H1 (cell line): ENCODE results near the gene WDR81. TPM values are rescaled to one million over a fixed set of nuclear protein-coding genes. Genes with fewer than 3 reads are reported as not detected.

Experiments used
- CTCF ChIA-PET: fragments of 300-600 bp; sonication (Branson Sonifier 250); formaldehyde crosslinking; loops from one replicate; lab custom pipeline; 2021; ENCODE audit not compliant: partially characterized antibody; lab: Charles Lee
- POLR2A ChIA-PET: fragments of 300-600 bp; sonication (Branson Sonifier 250); formaldehyde crosslinking; loops from one replicate; lab custom pipeline; 2021; ENCODE audit warnings: inconsistent platforms; ENCODE audit not compliant: partially characterized antibody; lab: Charles Lee
- DNase-seq, 2 experiments: peaks; one replicate each; pipeline versions ENCODE4 v3.0.0 to v3.0.0-alpha.2; 2010 to 2022; ENCODE audit warnings: low spot score in 2 of 2, low read depth in 1 of 2, mixed read lengths in 1 of 2
- FAIRE-seq: peaks from 2 replicates; lab custom pipeline; 2011; peaks lifted over from hg19 to GRCh38; lab: Jason Lieb, UNC
- H2AFZ ChIP-seq: 2 replicates; pipeline ENCODE4 v1.8.1; 2012; ENCODE audit warnings: low read length, inconsistent platforms
- H2AK5ac ChIP-seq: 2 replicates; pipeline ENCODE4 v1.6.1; 2013; ENCODE audit warnings: low read depth, low read length
- H2BK120ac ChIP-seq: replicated peaks from 2 replicates; pipeline ENCODE3; 2013; ENCODE audit warnings: low read depth, low read length, inconsistent platforms
- H2BK12ac ChIP-seq: 2 replicates; pipeline ENCODE4 v1.6.1; 2013; ENCODE audit warnings: low read depth, low read length
- H2BK15ac ChIP-seq: 2 replicates; pipeline ENCODE4 v1.6.1; 2013; ENCODE audit warnings: low read length
- H2BK20ac ChIP-seq: 2 replicates; pipeline ENCODE4 v1.6.1; 2013; ENCODE audit warnings: low read length
- H2BK5ac ChIP-seq: 2 replicates; pipeline ENCODE4 v1.6.1; 2013; ENCODE audit warnings: low read depth, low read length
- H3K14ac ChIP-seq: 2 replicates; pipeline ENCODE4 v1.6.1; 2013; ENCODE audit warnings: inconsistent platforms; ENCODE audit not compliant: insufficient read length
- H3K18ac ChIP-seq: 2 replicates; pipeline ENCODE4 v1.6.1; 2013; ENCODE audit warnings: low read length; ENCODE audit errors: extremely low read depth
- H3K23ac ChIP-seq: 2 replicates; pipeline ENCODE4 v1.6.1; 2013; ENCODE audit warnings: inconsistent platforms; ENCODE audit not compliant: insufficient read length
- H3K23me2 ChIP-seq: 2 replicates; pipeline ENCODE4 v1.6.1; 2013; ENCODE audit warnings: low read depth, low read length
- H3K27ac ChIP-seq: 2 replicates; pipeline ENCODE4 v1.6.1; 2011; ENCODE audit warnings: low read depth, low read length, inconsistent platforms
- H3K27me3 ChIP-seq, 4 experiments: replicated peaks in 1 of 4; 1 replicate in 1 of 4; 2 replicates in 3 of 4; pipeline versions ENCODE4 v1.6.1 to v1.8.1; 2011 to 2013; ENCODE audit warnings: low read length in 3 of 4, mild to moderate bottlenecking in 3 of 4, inconsistent platforms in 2 of 4, mixed read lengths in 2 of 4, moderate library complexity in 1 of 4; ENCODE audit not compliant: control insufficient read depth in 3 of 4, insufficient read depth in 3 of 4; ENCODE audit errors: extremely low read depth in 1 of 4
- H3K36me3 ChIP-seq, 4 experiments: 2 replicates each; pipeline versions ENCODE4 v1.6.1 to v1.8.1; 2011 to 2013; ENCODE audit warnings: mild to moderate bottlenecking in 4 of 4, low read length in 3 of 4, moderate library complexity in 2 of 4, control low read depth in 1 of 4, inconsistent platforms in 1 of 4; ENCODE audit not compliant: insufficient read depth in 4 of 4, control insufficient read depth in 2 of 4
- H3K4ac ChIP-seq: replicated peaks from 2 replicates; pipeline ENCODE3; 2013; ENCODE audit warnings: low read length, low read depth, mixed read lengths, inconsistent platforms; ENCODE audit not compliant: insufficient read length
- H3K4me1 ChIP-seq, 4 experiments: replicated peaks in 1 of 4; 1 replicate in 1 of 4; 2 replicates in 3 of 4; pipeline versions ENCODE4 v1.6.1 to v1.8.1; 2011 to 2013; ENCODE audit warnings: low read length in 3 of 4, inconsistent platforms in 2 of 4, mixed read lengths in 1 of 4; ENCODE audit not compliant: insufficient read depth in 4 of 4, control insufficient read depth in 3 of 4
- H3K4me2 ChIP-seq, 2 experiments: 2 replicates each; pipeline versions ENCODE4 v1.6.1 to v1.8.1; 2011 to 2013; ENCODE audit warnings: low read depth in 2 of 2, low read length in 2 of 2, control low read depth in 1 of 2, inconsistent platforms in 1 of 2, mild to moderate bottlenecking in 1 of 2; ENCODE audit not compliant: insufficient read depth in 1 of 2
- H3K4me3 ChIP-seq, 4 experiments: fragments of 200-600, 300-600 bp in 1 of 4; sonication (generic), shearing (Covaris generic), sonication (Bioruptor Twin) in 1 of 4; 2 replicates each; pipeline versions ENCODE4 v1.5.1 to v1.8.1; 2011 to 2016; ENCODE audit warnings: low read length in 4 of 4, low read depth in 3 of 4, control low read depth in 2 of 4, inconsistent platforms in 2 of 4, mild to moderate bottlenecking in 2 of 4, mixed read lengths in 1 of 4, moderate library complexity in 1 of 4; ENCODE audit not compliant: insufficient read depth in 2 of 4; ENCODE audit errors: extremely low read depth in 1 of 4
- H3K56ac ChIP-seq: replicated peaks from 2 replicates; pipeline ENCODE3; 2013; ENCODE audit warnings: low read depth, mild to moderate bottlenecking, mixed read lengths, low read length, inconsistent platforms; ENCODE audit not compliant: insufficient read length
- H3K79me1 ChIP-seq: 2 replicates; pipeline ENCODE4 v1.6.1; 2013; ENCODE audit warnings: low read depth, low read length, control low read depth
- H3K79me2 ChIP-seq, 2 experiments: 2 replicates each; pipeline versions ENCODE4 v1.6.1 to v1.8.1; 2012 to 2013; ENCODE audit warnings: low read length in 2 of 2, mild to moderate bottlenecking in 2 of 2, inconsistent platforms in 1 of 2; ENCODE audit not compliant: insufficient read depth in 2 of 2, control insufficient read depth in 1 of 2
- H3K9ac ChIP-seq, 4 experiments: replicated peaks in 1 of 4; 1 replicate in 1 of 4; 2 replicates in 3 of 4; pipeline versions ENCODE4 v1.6.1 to v1.8.1; 2011 to 2013; ENCODE audit warnings: low read depth in 3 of 4, low read length in 3 of 4, control low read depth in 2 of 4, mild to moderate bottlenecking in 2 of 4, moderate library complexity in 2 of 4, inconsistent platforms in 1 of 4; ENCODE audit errors: extremely low read depth in 1 of 4
- H3K9me3 ChIP-seq, 2 experiments: 2 replicates each; pipeline versions ENCODE4 v1.6.1 to v1.8.1; 2012 to 2013; ENCODE audit warnings: mild to moderate bottlenecking in 2 of 2, moderate library complexity in 2 of 2, control low read depth in 1 of 2, inconsistent platforms in 1 of 2, low read depth in 1 of 2, low read length in 1 of 2, mixed read lengths in 1 of 2; ENCODE audit not compliant: insufficient read depth in 2 of 2
- H4K20me1 ChIP-seq, 2 experiments: replicated peaks in 1 of 2; 2 replicates each; pipeline versions ENCODE3 to v1.8.1; 2011 to 2013; ENCODE audit warnings: inconsistent platforms in 2 of 2, low read length in 2 of 2, mild to moderate bottlenecking in 1 of 2; ENCODE audit not compliant: insufficient read depth in 2 of 2, control insufficient read depth in 1 of 2
- H4K5ac ChIP-seq: 2 replicates; pipeline ENCODE4 v1.6.1; 2013; ENCODE audit warnings: low read length, low read depth, mixed read lengths, inconsistent platforms; ENCODE audit not compliant: insufficient read length
- H4K8ac ChIP-seq: 2 replicates; pipeline ENCODE4 v1.8.0; 2013; ENCODE audit warnings: mild to moderate bottlenecking, moderate library complexity, low read length, inconsistent platforms; ENCODE audit not compliant: insufficient read depth; ENCODE audit errors: extremely low read depth
- H4K91ac ChIP-seq: replicated peaks from 2 replicates; pipeline ENCODE3; 2013; ENCODE audit warnings: low read length, mixed read lengths, inconsistent platforms; ENCODE audit not compliant: insufficient read length
- ATF2 ChIP-seq: IDR thresholded peaks from 2 replicates; pipeline ENCODE4 v1.6.1; 2012; ENCODE audit warnings: low read length, inconsistent platforms
- CBX8 ChIP-seq: fragments of 300-800, 300-1000 bp; sonication (generic); IDR thresholded peaks from 2 replicates; pipeline ENCODE4 v1.7.1; 2016; ENCODE audit warnings: low read depth, low read length, borderline replicate concordance
- CHD2 ChIP-seq: IDR thresholded peaks from 2 replicates; pipeline ENCODE4 v1.6.1; 2012; ENCODE audit warnings: low read length, improper control_type of control experiment
- E2F6 ChIP-seq: IDR thresholded peaks from 2 replicates; pipeline ENCODE4 v1.6.1; 2012; ENCODE audit warnings: inconsistent platforms
- PHF8 ChIP-seq: fragments of 200-600 bp; sonication (generic); conservative IDR thresholded peaks from 2 replicates; pipeline ENCODE4 v1.7.1; 2012; ENCODE audit warnings: low read depth, mild to moderate bottlenecking, inconsistent platforms, low read length, moderate library complexity
- RAD21 ChIP-seq, 2 experiments: IDR thresholded peaks in 1 of 2; conservative IDR thresholded peaks in 1 of 2; 2 replicates each; pipeline ENCODE4 v1.6.1; 2011; ENCODE audit warnings: low read depth in 2 of 2, low read length in 2 of 2, improper control_type of control experiment in 1 of 2, inconsistent platforms in 1 of 2, mild to moderate bottlenecking in 1 of 2, moderate library complexity in 1 of 2
- RFX5 ChIP-seq: IDR thresholded peaks from 2 replicates; pipeline ENCODE4 v1.6.1; 2011; ENCODE audit warnings: low read depth, low read length, improper control_type of control experiment, borderline replicate concordance
- SAP30 ChIP-seq: fragments of 300-600 bp; sonication (generic); IDR thresholded peaks from 2 replicates; pipeline ENCODE4 v1.7.1; 2012; ENCODE audit warnings: low read length, moderate library complexity, mild to moderate bottlenecking, inconsistent platforms; ENCODE audit not compliant: insufficient read depth, insufficient replicate concordance
- USF2 ChIP-seq: IDR thresholded peaks from 2 replicates; pipeline ENCODE4 v1.6.1; 2011; ENCODE audit warnings: low read length, improper control_type of control experiment
- WGBS, 2 experiments: shearing (Covaris generic) in 1 of 2; methylation state at CpG; one replicate each; pipeline versions ENCODE4 v1.1.6 to v1.1.7; 2013 to 2015; ENCODE audit warnings: low lambda C conversion rate in 2 of 2, mixed read lengths in 2 of 2, inconsistent platforms in 1 of 2, low coverage in 1 of 2, missing lambda C conversion rate in 1 of 2; ENCODE audit not compliant: insufficient replicate concordance in 2 of 2, insufficient coverage in 1 of 2, insufficient read length in 1 of 2; ENCODE audit errors: extremely low coverage in 1 of 2, missing lambda C conversion rate in 1 of 2; 5-methylcytosine and 5-hydroxymethylcytosine counted together
- polyA plus RNA-seq, 7 experiments: library from polyadenylated mRNA; depleted of rRNA in 3 of 7; stranded (reverse) in 5 of 7; unstranded in 2 of 7; fragments of >200 nt in 5 of 7; fragments of 200-250 nt in 2 of 7; gene quantifications; 1 replicate in 5 of 7; 2 replicates in 1 of 7; 4 replicates in 1 of 7; pipeline versions ENCODE4 v1.2.1 to v1.2.3, GENCODE V29; 2011 to 2013; ENCODE audit warnings: missing spikeins in 2 of 7, mixed read lengths in 2 of 7
- total RNA-seq: library from RNA; stranded (reverse); fragmentation: NEBNext Ultra II Directional; extraction: Animal tissue kit (Norgen Biotek cat#: 25700); gene quantifications from 2 replicates; pipeline ENCODE4 v1.2.1, GENCODE V29; 2021

Gene WDR81
- total and polyA plus RNA-seq, 2 of the 8 experiments (the other 6 are each of a cell fraction or from before 2014, with no cell fraction given) = 9.1 to 12.3 TPM

- FAIRE-seq = no peak
- Histone ChIP-seq H2AFZ (no peak overlapping the region), H3K4me2 (no peak overlapping the region), H4K91ac (no peak overlapping the region), H3K36me3 (no peaks in the 10 kb centered on the region), H3K4me1 (peaks cover 0 to 19% (median 15%) of the 10 kb centered on the region in 4 experiments; a peak in 6 of 7 replicates), H4K8ac (no peak overlapping the region), H3K27me3 (peaks cover 0 to 2% (median 0%) of the 10 kb centered on the region in 4 experiments; a peak in 2 of 7 replicates), H3K56ac (no peak overlapping the region), H3K79me2 (no peaks in the 10 kb centered on the region), H3K79me1 (peaks cover 7% of the 10 kb centered on the region; the same call in 1 of the 2 replicates), H3K14ac (no peak overlapping the region), H4K5ac (no peak overlapping the region), H3K9ac (no peak overlapping the region), H3K27ac (no peak overlapping the region), H2BK20ac (0 out of 2 replicates have a peak overlapping the region, but pooled peaks have one; percentile 48), H2BK5ac (no peak overlapping the region), H3K9me3 (no peaks in the 10 kb centered on the region), H3K4ac (no peak overlapping the region), H2AK5ac (peak overlapping the region; percentile 40; the same call in 1 of the 2 replicates), H3K4me3 (no peak overlapping the region), H3K23ac (no peak overlapping the region), H2BK12ac (no peak overlapping the region), H3K23me2 (peaks cover 22% of the 10 kb centered on the region), H2BK120ac (no peak overlapping the region), H2BK15ac (no peak overlapping the region; the same call in 1 of the 2 replicates), H3K18ac (no peak overlapping the region), H4K20me1 (peaks cover 0 to 7% of the 10 kb centered on the region in 2 experiments)
- WGBS, 2 experiments = 94% methylated on average over 8 of the region's 8 CpGs; no CpG with 5 or more reads in 1 of the 2 experiments
- no peak for DNase-seq
- ChIA-PET POLR2A (interaction anchor here (1.1 kb wide), 1 partner anchor 8 kb away, joined by 6 read pairs; no protein-coding TSS in a partner anchor), CTCF (interaction anchor here (0.8 to 2.1 kb wide), 5 partner anchors 10 to 117 kb away, joined by 3 to 15 read pairs (median 4); partner anchors contain the start of gene SERPINF1)
- TF ChIP-seq CHD2 = no peak
- no peak for TF ChIP-seq E2F6
- TF ChIP-seq PHF8 = no peak
- no peak for TF ChIP-seq CBX8
- TF ChIP-seq USF2 = no peak
- no peak for TF ChIP-seq RFX5
- TF ChIP-seq RAD21 (IDR thresholded peaks at IDR 0.05 in 1 of 2, conservative IDR thresholded peaks at IDR 0.05 in 1 of 2; ENCODE audit: low read depth in 2 of 2, low read length in 2 of 2) = no peak
- TF ChIP-seq ATF2 = no peak
- TF ChIP-seq SAP30 = no peak
Observed at GRCh38 chr17:1712271-1712670, 12.2 kb upstream of the WDR81 start.
